DMS 273 (cell line): ENCODE data around the gene PECR.

Source experiments
- DNase-seq: peaks from one replicate; lab custom pipeline; 2025; ENCODE audit not compliant: unreplicated experiment; lab: John Stamatoyannopoulos, UW

The PECR gene

GRCh38 chr2:216072473-216072872 lies 9.1 kb downstream of the PECR start:
- no peak for DNase-seq

- DNase-seq, result peak; percentile 42
Measured at GRCh38 chr2:216071111-216071851, 10.3 kb downstream of the PECR start.

- no peak for DNase-seq
Measured at GRCh38 chr2:216070195-216070594, 11.4 kb downstream of the PECR start.

- DNase-seq, result no peak
Measured at GRCh38 chr2:216069028-216069427, 12.6 kb downstream of the PECR start.

- no peak for DNase-seq
Measured at GRCh38 chr2:216066230-216066629, 15.4 kb downstream of the PECR start.

- no peak for DNase-seq
Measured at GRCh38 chr2:216064665-216065064, 16.9 kb downstream of the PECR start.

- DNase-seq, result peak; percentile 7
Measured at GRCh38 chr2:216064014-216064630, 17.5 kb downstream of the PECR start.

GRCh38 chr2:216059233-216059834 lies 22.3 kb downstream of the PECR start:
- no peak for DNase-seq

GRCh38 chr2:216057688-216058193 lies 23.9 kb downstream of the PECR start:
- no peak for DNase-seq

GRCh38 chr2:216056739-216057138 lies 24.9 kb downstream of the PECR start:
- no peak for DNase-seq

GRCh38 chr2:216055680-216056079 lies 25.9 kb downstream of the PECR start:
- no peak for DNase-seq

- no peak for DNase-seq
Measured at GRCh38 chr2:216052420-216052819, 29.2 kb downstream of the PECR start.

GRCh38 chr2:216051350-216051749 lies 30.3 kb downstream of the PECR start:
- DNase-seq, result no peak

GRCh38 chr2:216049452-216049851 lies 32.2 kb downstream of the PECR start:
- no peak for DNase-seq

- no peak for DNase-seq
Measured at GRCh38 chr2:216047397-216047796, 34.2 kb downstream of the PECR start.

- no peak for DNase-seq
Measured at GRCh38 chr2:216044883-216045486, 36.6 kb downstream of the PECR start.

GRCh38 chr2:216043949-216044348 lies 37.7 kb downstream of the PECR start:
- DNase-seq, result no peak

- no peak for DNase-seq
Measured at GRCh38 chr2:216041438-216041837, 40.2 kb downstream of the PECR start.

GRCh38 chr2:216039918-216040317 lies 41.7 kb downstream of the PECR start:
- no peak for DNase-seq

GRCh38 chr2:216034065-216034464 lies 47.5 kb downstream of the PECR start:
- peak; percentile 83 for DNase-seq

- no peak for DNase-seq
Measured at GRCh38 chr2:216033403-216033802, 48.2 kb downstream of the PECR start.
